Astrocyte of the spinal cord (primary cell): ENCODE data around the gene ZNF20.
"Not testable (repeated sequence)": the region's sequence is repeated elsewhere in the genome, so short reads cannot be mapped to it uniquely, and the experiment has no call there.

ENCODE experiments used
- DNase-seq: peaks from one replicate; pipeline ENCODE4 v3.0.0; 2011; ENCODE audit warnings: low read depth, low spot score
- H3K4me3 ChIP-seq: 2 replicates; pipeline ENCODE4 v1.5.1; 2011; ENCODE audit warnings: low read depth, mild to moderate bottlenecking, low read length, moderate library complexity
- CTCF ChIP-seq: IDR thresholded peaks from 2 replicates; pipeline ENCODE4 v1.5.1; 2012; ENCODE audit warnings: low read depth, mild to moderate bottlenecking, low read length, inconsistent platforms
- in situ Hi-C: cut with HindIII; loops from 2 replicates; pipeline ENCODE4 v1.10.0; 2017; ENCODE audit warnings: low sequenced_read_pairs

The ZNF20 gene

GRCh38 chr19:12093777-12094176 lies 46.4 kb downstream of the ZNF20 start:
- H3K4me3 ChIP-seq, result no peak overlapping the region
- TF ChIP-seq CTCF, result no peak
- DNase-seq, result no peak
- in situ Hi-C loops, result no loop called here

- no peak for DNase-seq
- in situ Hi-C loops, result no loop called here
- TF ChIP-seq CTCF, result no peak
- H3K4me3 ChIP-seq, result peak overlapping the region; percentile 56
Observed at GRCh38 chr19:12092956-12093355, 47.2 kb downstream of the ZNF20 start.

GRCh38 chr19:12092065-12092867 lies 47.9 kb downstream of the ZNF20 start:
- peak overlapping the region; percentile 56 for H3K4me3 ChIP-seq
- DNase-seq, result peak; percentile 89
- TF ChIP-seq CTCF, result no peak
- in situ Hi-C loops, result no loop called here

GRCh38 chr19:12090807-12091206 lies 49.3 kb downstream of the ZNF20 start:
- peak; percentile 45 for DNase-seq
- in situ Hi-C loops, result no loop called here
- no peak overlapping the region for H3K4me3 ChIP-seq
- TF ChIP-seq CTCF, result peak; percentile 56

GRCh38 chr19:12085074-12085818 lies 54.9 kb downstream of the ZNF20 start:
- in situ Hi-C loops, result no loop called here
- no peak for TF ChIP-seq CTCF
- no peak overlapping the region for H3K4me3 ChIP-seq
- no peak for DNase-seq

GRCh38 chr19:12083336-12083735 lies 56.8 kb downstream of the ZNF20 start:
- H3K4me3 ChIP-seq, DNase-seq, in situ Hi-C loops: not testable (repeated sequence)
